Neural crest cell (in vitro differentiated cells): Measurements from ENCODE around the gene C4A. TPM values are rescaled to one million over a fixed set of nuclear protein-coding genes. Genes with fewer than 3 reads are reported as not detected.

Source experiments
- DNase-seq: peaks from one replicate; pipeline ENCODE4 v3.0.0; 2021; ENCODE audit warnings: low read depth, mixed read lengths, low spot score
- H3K27ac Mint-ChIP-seq: one replicate; pipeline ENCODE4 v1.8.0; 2021; ENCODE audit warnings: mild to moderate bottlenecking, mixed read lengths; ENCODE audit not compliant: unreplicated experiment
- H3K27me3 Mint-ChIP-seq: 2 replicates; pipeline ENCODE4 v1.8.0; 2021; ENCODE audit warnings: low read depth, mild to moderate bottlenecking, mixed read lengths
- H3K36me3 Mint-ChIP-seq: 2 replicates; pipeline ENCODE4 v1.8.0; 2021; ENCODE audit warnings: low read depth, mild to moderate bottlenecking, mixed read lengths
- H3K4me1 Mint-ChIP-seq: 2 replicates; pipeline ENCODE4 v1.8.0; 2021; ENCODE audit warnings: mixed read lengths
- H3K4me3 Mint-ChIP-seq: one replicate; pipeline ENCODE4 v1.8.0; 2021; ENCODE audit warnings: mild to moderate bottlenecking, mixed read lengths
- H3K9me3 Mint-ChIP-seq: 2 replicates; pipeline ENCODE4 v1.8.0; 2021; ENCODE audit warnings: mixed read lengths
- CTCF ChIP-seq: fragments of 200-600 bp; sonication (generic); conservative IDR thresholded peaks from 2 replicates; pipeline ENCODE4 v1.5.0; 2021; ENCODE audit warnings: antibody characterized with exemption, mild to moderate bottlenecking
- total RNA-seq: library from RNA; stranded (reverse); gene quantifications from 2 replicates; pipeline ENCODE4 v1.2.1, GENCODE V29; 2021

Gene C4A
- total RNA-seq, 1 donor from 2014 or later, result 5.6 TPM

GRCh38 chr6:31954511-31954910, 27.3 kb upstream of the C4A start:
- H3K27ac Mint-ChIP-seq, result no peak overlapping the region
- TF ChIP-seq CTCF, result no peak
- DNase-seq, result no peak
- no peaks in the 10 kb centered on the region for H3K27me3 Mint-ChIP-seq
- H3K4me1 Mint-ChIP-seq, result peaks cover 21% of the 10 kb centered on the region
- H3K4me3 Mint-ChIP-seq, result peak overlapping the region; percentile 67
- H3K36me3 Mint-ChIP-seq, result peaks cover 15% of the 10 kb centered on the region
- H3K9me3 Mint-ChIP-seq, result no peaks in the 10 kb centered on the region

DNA sequence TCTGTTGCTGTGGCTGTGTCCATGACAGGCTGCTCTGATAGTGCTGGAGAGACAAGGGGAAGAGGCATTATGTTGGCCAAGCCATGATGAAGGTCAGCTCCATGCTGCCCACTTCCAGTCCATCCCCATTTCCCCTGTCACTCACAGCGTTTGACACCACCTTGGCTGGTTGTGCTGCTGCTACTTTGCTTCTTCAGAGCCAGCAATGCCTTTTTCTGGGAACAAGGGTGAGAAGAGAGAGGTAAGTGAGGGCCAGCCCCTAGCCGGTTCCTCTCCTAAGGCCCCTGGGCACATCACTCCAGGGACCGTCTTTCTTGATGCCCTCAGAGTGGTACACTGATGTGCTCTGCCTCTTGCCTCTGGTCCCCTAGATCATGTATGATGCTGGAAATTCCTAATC, 25.1 kb upstream of the C4A start:
- peak overlapping the region; percentile 98 for H3K4me3 Mint-ChIP-seq
- H3K27me3 Mint-ChIP-seq, result no peaks in the 10 kb centered on the region

GRCh38 chr6:31958412-31958740, 23.5 kb upstream of the C4A start:
- H3K27me3 Mint-ChIP-seq, result no peaks in the 10 kb centered on the region
- peak overlapping the region; percentile 95 for H3K27ac Mint-ChIP-seq
- H3K4me3 Mint-ChIP-seq, result peak overlapping the region; percentile 98
- DNase-seq, result no peak
- no peaks in the 10 kb centered on the region for H3K9me3 Mint-ChIP-seq
- peaks cover 6% of the 10 kb centered on the region for H3K36me3 Mint-ChIP-seq
- peaks cover 27% of the 10 kb centered on the region for H3K4me1 Mint-ChIP-seq
- TF ChIP-seq CTCF, result no peak

More for the DNA sequence above, 25.1 kb upstream of the C4A start:
- Mint-ChIP-seq H3K9me3 (no peaks in the 10 kb centered on the region), H3K4me1 (peaks cover 27% of the 10 kb centered on the region), H3K27ac (no peak overlapping the region), H3K36me3 (peaks cover 11% of the 10 kb centered on the region)
- TF ChIP-seq CTCF, result no peak
- DNase-seq, result no peak

DNA sequence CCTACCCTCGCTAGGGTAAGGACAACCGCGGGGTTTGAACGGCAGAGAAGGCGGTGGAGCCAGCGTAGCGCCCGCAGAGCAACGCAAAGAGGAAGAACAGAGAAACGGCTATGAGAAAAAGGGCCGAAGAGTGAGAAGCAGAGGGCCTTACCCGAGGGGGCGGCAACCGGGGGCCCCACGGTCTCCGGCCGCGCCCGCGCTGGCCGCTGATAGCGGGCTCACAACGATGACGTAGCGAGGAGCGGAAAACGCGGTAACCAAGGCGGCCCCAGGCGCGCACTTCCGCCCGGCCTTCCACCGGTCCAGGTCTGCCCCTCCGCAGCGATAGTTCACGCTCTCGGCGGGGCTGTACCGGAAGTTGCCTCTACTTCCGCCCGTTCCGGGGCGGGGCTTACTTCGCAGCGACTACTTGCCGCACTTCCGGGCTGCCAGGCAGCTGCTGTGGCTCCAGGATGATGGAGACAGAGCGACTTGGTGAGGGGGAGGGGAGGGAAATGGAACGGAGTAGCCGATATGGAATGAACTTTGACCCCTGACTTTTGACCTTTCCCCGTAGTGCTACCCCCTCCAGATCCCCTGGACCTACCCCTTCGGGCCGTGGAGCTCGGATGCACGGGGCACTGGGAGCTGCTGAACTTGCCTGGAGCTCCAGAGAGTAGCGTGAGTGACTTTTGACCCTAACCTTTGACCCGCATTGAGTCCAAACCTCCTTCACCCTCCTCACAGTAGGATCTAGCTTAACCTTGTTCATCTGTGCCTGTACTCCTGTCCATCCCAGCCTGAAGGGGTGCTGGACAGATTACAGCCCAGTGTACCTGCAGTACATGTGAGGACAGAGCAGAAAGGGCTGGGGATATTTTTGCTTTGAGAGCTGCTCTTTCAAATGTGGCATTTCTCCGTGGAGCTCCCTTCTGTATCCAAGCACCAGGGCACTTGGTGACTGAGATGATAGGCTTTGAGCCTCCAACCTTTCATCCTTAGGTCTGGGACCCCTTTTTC, 22.8 kb upstream of the C4A start, which contains the start of the genes NELFE and SKIC2:
TSS of gene NELFE (minus strand) at position 231 of the 999 bp plus-strand sequence. CDS start 525 bp downstream, outside the sequence.
TSS of gene SKIC2 (plus strand) at position 435 of the 999 bp plus-strand sequence. CDS start at position 453, 18 bp downstream.
- peak within 1 kb of the TSS; percentile 99 for H3K27ac Mint-ChIP-seq
- peak within 1 kb of the TSS; percentile 98 for H3K4me3 Mint-ChIP-seq
- no peaks in the 10 kb centered on the region for H3K9me3 Mint-ChIP-seq
- H3K4me1 Mint-ChIP-seq, result peaks cover 27% of the 10 kb centered on the region
- DNase-seq, result peak; percentile 95
- H3K36me3 Mint-ChIP-seq, result peaks cover 5% of the 10 kb centered on the region
- TF ChIP-seq CTCF, result no peak
- no peaks in the 10 kb centered on the region for H3K27me3 Mint-ChIP-seq

DNA sequence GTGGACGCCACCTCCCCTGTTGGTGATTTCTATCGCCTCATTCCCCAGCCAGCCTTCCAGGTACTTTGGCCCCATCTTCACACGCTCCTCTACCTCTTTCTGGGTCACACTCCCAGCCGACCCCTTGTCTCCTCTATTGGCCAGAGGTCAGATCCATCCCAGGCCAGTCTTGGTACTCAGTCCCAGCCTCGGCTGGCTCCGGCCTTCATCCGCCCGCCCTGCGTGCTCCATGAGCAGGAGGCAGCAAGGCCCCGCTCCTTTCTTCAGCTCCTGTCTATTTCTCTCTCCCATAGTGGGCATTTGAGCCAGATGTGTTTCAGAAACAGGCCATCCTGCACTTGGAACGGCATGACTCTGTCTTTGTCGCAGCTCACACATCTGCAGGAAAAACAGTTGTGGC, 20.2 kb upstream of the C4A start:
- no peak overlapping the region for H3K27ac Mint-ChIP-seq
- H3K9me3 Mint-ChIP-seq, result no peaks in the 10 kb centered on the region
- TF ChIP-seq CTCF, result no peak
- H3K36me3 Mint-ChIP-seq, result peaks cover 3% of the 10 kb centered on the region
- peak overlapping the region; percentile 73 for H3K4me3 Mint-ChIP-seq
- H3K4me1 Mint-ChIP-seq, result peaks cover 27% of the 10 kb centered on the region
- H3K27me3 Mint-ChIP-seq, result no peaks in the 10 kb centered on the region
- no peak for DNase-seq
